ENCODE measurements around the gene PLA2G4D. TPM values are rescaled to one million over a fixed set of nuclear protein-coding genes. Genes with fewer than 3 reads are reported as not detected.
"Not testable (repeated sequence)": the region's sequence is repeated elsewhere in the genome, so short reads cannot be mapped to it uniquely, and the experiment has no call there.

The PLA2G4D gene
- total RNA-seq, 1 experiment from 2014 or later, result 0.17 TPM

DNA sequence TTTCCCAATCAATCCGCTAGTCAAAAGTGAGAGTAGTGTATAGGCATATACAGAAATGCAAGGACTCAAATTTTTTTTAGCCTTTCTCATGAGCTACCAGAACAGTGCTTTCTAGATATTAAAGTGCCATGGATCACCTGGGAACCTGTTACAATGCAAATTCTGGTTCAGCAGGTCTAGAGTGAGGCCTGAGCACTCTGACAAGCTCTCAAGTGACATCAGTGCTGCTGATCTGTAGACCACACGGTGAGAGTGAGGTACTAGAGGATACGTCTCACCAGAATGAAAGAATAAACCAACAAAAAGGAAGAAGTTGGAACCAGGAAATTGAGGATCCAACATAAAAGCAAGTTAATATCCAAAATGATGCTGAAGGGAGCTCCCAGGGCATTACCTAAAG, 16.0 kb upstream of the PLA2G4D start:
- no peak for DNase-seq
- Histone ChIP-seq H3K36me3 (replicated peaks; ENCODE audit: control insufficient read depth, insufficient read depth, low read length) (no peaks in the 10 kb centered on the region), H3K4me3 (ENCODE audit: insufficient read depth, low read depth, low read length) (no peak overlapping the region), H3K27me3 (ENCODE audit: control insufficient read depth, insufficient read depth, low read length) (no peaks in the 10 kb centered on the region)

DNA sequence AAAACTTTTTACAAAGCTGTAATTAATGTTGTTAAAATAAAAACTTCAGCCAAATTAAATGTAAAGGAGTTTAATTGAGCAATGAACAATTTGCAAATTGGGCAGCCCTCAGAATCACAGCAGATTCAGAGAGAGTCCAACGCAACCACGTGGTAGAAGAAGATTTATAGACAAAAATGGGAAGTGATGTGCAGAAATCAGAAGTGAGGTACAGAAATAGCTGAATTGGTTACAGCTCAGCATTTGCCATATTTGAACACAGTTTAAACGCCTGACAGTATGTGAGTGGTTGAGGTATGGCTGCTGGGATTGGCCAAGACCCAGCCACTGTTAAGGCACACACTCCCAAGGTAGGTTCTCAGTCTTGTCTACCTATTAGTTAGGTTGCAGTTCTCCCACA, 14.4 kb upstream of the PLA2G4D start:
- DNase-seq, result no peak
- no peaks in the 10 kb centered on the region for H3K27me3 ChIP-seq (ENCODE audit: control insufficient read depth, insufficient read depth, low read length)
- H3K4me3 ChIP-seq (ENCODE audit: insufficient read depth, low read depth, low read length), result no peak overlapping the region
- H3K36me3 ChIP-seq (replicated peaks; ENCODE audit: control insufficient read depth, insufficient read depth, low read length), result no peaks in the 10 kb centered on the region

DNA sequence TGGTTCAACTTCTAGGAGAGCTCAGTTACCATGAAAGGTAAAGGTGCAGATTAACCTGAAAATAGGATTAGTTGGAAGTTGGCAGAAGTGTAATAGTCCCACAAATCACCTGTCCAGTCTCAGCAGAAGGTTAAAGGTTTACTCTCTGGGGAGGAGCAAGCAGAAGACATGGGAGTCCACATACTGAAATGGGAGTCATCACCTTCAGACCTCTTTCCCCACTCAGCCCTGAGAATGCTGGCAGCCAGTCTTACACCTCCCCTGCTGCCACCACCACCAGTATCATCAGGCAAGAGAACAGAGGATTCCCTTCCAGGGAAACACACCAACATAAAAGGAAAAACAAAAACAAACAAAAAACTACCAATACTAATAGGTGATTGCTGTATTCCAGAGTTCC, 13.8 kb upstream of the PLA2G4D start:
- no peaks in the 10 kb centered on the region for H3K36me3 ChIP-seq (replicated peaks; ENCODE audit: control insufficient read depth, insufficient read depth, low read length)
- no peak for DNase-seq
- no peaks in the 10 kb centered on the region for H3K27me3 ChIP-seq (ENCODE audit: control insufficient read depth, insufficient read depth, low read length)
- H3K4me3 ChIP-seq (ENCODE audit: insufficient read depth, low read depth, low read length), result no peak overlapping the region

DNA sequence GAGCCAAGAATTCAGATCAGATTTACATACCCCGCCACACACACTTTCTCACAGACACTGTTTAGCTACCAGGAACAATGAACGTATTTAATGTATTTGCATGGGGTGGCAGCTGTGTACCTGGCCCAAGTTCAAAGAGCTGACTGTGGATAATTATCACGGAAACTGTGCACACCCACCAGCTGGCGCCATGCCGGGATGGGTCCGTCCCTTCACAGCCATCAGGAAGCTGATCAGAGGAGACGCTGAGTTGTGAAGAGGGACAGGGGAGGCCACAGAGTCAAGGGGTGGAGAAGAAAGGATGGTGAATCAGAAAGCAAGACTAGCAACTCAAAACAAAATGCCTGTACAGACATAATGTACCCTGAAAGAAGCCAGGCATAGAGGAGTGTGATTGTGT, 13.1 kb upstream of the PLA2G4D start:
- no peaks in the 10 kb centered on the region for H3K36me3 ChIP-seq (replicated peaks; ENCODE audit: control insufficient read depth, insufficient read depth, low read length)
- no peaks in the 10 kb centered on the region for H3K27me3 ChIP-seq (ENCODE audit: control insufficient read depth, insufficient read depth, low read length)
- H3K4me3 ChIP-seq (ENCODE audit: insufficient read depth, low read depth, low read length), result no peak overlapping the region
- no peak for DNase-seq

DNA sequence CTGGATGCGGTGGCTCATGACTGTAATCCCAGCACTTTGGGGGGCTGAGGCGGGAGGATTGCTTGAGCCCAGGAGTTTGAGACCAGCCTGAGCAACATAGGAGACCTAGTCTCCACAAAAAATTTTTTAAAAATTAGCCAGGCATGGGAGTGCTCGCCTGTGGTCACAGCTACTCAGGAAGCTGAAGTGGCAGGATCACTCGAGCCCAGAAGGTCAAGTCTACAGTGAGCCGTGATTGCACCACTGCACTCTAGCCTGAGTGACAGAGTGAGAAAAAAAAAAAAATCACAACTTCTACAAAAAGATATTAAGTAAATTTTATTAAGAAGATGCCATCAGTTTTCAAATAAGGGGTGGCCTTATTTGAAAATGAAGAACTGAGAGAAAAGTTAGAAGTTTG, 11.9 kb upstream of the PLA2G4D start:
- no peak overlapping the region for H3K4me3 ChIP-seq (ENCODE audit: insufficient read depth, low read depth, low read length)
- no peak for DNase-seq
- H3K36me3 ChIP-seq (replicated peaks; ENCODE audit: control insufficient read depth, insufficient read depth, low read length), result no peaks in the 10 kb centered on the region
- no peaks in the 10 kb centered on the region for H3K27me3 ChIP-seq (ENCODE audit: control insufficient read depth, insufficient read depth, low read length)

DNA sequence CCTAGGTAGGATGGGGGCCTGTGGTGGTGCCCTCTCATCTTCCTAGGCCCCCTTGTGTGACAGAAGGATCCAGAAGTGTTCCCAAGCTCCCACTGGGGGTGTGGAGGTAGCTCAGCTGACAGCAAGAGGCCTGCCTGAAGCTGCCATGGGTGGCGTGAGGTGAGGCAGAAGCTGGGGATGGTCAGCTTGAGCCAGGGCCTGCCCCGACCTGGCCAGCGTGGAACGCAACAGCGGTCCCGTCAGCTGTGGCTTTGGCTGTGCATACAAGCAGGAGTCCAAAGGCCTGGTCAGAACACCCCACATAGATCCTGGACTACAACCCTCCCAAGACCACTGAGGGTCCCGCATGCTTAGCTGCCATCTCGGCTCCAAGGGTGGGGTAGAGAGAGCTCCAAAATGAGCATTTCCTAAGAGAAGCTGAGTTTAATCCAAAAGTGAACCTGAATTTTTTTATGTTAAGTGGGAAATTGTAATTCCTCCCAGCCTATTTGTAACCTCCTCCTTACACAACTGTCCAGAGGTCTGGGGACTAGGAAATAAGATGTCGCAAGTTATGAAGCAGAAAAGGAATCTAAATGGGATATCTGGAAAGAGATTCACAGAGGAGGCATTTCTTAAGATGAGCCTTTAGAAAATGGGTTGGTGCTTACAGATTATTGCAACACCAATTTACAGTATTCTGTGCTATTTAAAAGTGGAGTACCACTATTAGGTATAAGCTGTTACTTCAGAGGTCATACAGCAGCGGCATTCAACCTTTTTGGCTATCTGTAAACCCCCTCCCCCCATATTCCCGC, 9.9 kb upstream of the PLA2G4D start:
- DNase-seq, result no peak
- Histone ChIP-seq H3K27me3 (ENCODE audit: control insufficient read depth, insufficient read depth, low read length) (no peaks in the 10 kb centered on the region), H3K36me3 (replicated peaks; ENCODE audit: control insufficient read depth, insufficient read depth, low read length) (no peaks in the 10 kb centered on the region), H3K4me3 (ENCODE audit: insufficient read depth, low read depth, low read length) (no peak overlapping the region)

DNA sequence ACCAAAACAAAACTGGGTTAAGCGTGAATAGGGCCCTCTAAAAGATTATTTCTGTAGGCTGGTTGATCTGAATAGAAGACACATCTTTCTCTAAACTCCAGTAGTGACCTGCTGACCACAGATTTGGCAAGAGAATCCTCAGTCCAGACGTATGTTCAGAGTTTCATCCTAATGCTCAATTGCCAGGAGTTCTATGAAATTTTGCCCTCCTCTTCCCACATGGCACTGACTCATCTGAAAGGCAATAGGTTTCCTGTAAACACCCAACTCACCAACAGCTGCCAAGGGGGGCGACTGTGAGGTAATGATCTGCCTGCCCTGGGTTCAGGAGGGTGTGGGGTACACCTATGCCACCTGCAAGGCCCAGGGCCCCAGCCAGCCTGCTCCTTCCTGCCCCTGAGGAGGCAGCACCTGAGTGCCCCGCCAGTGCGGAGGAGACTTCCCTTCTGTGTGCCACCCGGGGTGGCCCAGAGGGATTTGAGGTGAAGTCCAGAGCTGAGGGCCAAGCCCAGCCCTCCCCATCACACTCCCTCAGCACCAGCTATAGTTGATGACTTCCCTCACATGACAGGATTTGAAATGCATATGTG, 8.4 kb upstream of the PLA2G4D start:
- peak; percentile 36 for DNase-seq
- no peaks in the 10 kb centered on the region for H3K36me3 ChIP-seq (replicated peaks; ENCODE audit: control insufficient read depth, insufficient read depth, low read length)
- no peak overlapping the region for H3K4me3 ChIP-seq (ENCODE audit: insufficient read depth, low read depth, low read length)
- H3K27me3 ChIP-seq (ENCODE audit: control insufficient read depth, insufficient read depth, low read length), result no peaks in the 10 kb centered on the region

DNA sequence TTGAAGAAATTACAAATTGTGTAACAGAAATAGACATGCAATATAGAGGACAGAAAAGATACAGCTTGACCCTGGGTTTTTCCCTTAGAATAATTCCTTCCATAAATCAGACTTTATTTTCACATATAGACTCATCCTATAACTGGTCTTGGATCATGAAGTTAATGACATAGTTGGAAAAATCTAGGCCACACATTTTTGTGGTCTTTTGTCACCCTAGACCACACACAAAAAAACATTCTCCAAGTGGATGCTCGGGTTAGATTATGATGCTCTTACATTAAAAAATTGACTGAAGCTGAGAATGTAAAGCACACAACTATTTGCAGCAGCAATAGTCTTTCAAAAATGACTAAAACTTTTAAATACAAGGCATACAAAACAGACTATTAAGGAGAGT, 7.5 kb upstream of the PLA2G4D start:
- H3K4me3 ChIP-seq (ENCODE audit: insufficient read depth, low read depth, low read length), result no peak overlapping the region
- no peak for DNase-seq
- no peaks in the 10 kb centered on the region for H3K27me3 ChIP-seq (ENCODE audit: control insufficient read depth, insufficient read depth, low read length)

DNA sequence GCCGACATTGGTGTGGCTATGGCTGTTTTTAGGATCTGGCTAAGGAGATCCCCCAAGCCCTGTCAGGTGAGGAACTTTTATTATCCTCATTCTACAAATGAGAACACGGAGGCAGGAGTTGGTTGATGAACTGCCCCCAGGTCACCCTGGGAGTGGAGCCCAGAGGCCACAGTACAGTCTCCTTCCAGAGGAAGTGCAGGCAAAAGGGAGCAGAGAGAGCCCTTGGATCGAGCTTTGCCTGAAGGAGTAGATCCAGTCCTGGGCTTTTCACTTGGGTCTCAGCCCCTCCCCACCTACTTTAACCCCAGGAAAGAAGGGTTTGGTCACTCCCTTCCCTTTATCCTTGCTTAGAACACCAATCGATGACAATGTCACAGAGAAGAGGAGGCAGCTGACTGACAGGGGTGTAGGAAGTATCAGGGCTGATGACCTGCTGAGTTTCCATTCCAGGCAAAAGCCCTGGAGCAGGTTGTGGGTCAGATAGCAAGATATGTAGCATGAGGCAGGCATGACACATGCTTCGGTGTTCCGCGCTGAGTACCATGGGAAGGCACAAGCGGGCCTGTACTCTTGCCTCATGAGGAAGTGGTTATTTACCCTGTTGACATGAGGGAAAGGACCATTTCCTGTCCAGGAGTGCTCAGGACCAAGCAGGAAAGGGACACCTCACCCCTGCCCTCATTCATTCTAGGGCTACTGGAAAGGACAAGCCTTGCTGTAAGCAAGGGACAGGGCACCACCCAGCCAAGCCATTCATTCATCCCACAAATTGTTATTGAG, 5.8 kb upstream of the PLA2G4D start:
- Histone ChIP-seq H3K36me3 (replicated peaks; ENCODE audit: control insufficient read depth, insufficient read depth, low read length) (no peaks in the 10 kb centered on the region), H3K4me3 (ENCODE audit: insufficient read depth, low read depth, low read length) (no peak overlapping the region), H3K27me3 (ENCODE audit: control insufficient read depth, insufficient read depth, low read length) (no peaks in the 10 kb centered on the region)
- no peak for DNase-seq

More for the DNA sequence above, 7.5 kb upstream of the PLA2G4D start:
- no peaks in the 10 kb centered on the region for H3K36me3 ChIP-seq (replicated peaks; ENCODE audit: control insufficient read depth, insufficient read depth, low read length)

DNA sequence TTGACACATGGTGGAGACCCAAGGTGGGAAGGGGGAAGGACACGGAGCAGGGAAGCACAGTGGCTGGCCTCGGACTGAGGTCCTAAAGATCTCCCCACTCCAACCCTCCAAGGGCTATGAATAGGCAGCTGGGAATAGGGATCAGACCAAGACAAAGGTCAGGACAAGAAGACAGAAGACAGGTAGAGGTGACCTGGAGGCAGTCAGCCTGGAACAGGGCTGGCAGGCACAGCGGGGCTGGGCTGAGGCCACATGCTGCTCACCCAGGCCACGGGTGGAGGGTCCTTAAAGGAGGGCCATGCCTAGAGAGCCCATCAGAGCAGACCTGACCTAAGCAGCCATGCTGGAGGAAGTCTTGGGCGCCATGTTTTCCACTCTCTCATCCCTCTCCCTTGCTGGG, 2.7 kb upstream of the PLA2G4D start:
- DNase-seq, result peak; percentile 19
- Histone ChIP-seq H3K27me3 (ENCODE audit: control insufficient read depth, insufficient read depth, low read length) (no peaks in the 10 kb centered on the region; the same call in 1 of the 2 replicates), H3K4me3 (ENCODE audit: insufficient read depth, low read depth, low read length) (no peak overlapping the region)

DNA sequence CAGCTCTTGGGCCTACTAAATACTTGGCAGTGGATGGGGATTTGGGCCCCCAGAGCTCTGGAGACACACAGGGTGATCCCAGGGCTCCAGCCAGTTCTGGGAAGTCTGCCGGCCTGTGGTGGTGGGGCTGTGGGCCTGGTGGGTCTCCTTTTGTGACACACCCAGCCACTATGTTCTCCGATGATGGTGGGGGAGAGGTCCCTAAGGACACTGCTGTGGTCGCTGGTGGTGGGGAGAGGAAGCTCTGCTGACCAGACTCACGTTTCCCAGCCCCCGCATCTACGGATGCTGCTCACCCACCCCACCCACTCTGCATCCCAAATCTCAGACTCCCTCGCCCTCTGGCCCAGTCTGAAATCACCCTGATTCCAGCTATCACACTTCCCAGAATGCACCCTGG, 396 bp downstream of the PLA2G4D start:
- no peaks in the 10 kb centered on the region for H3K36me3 ChIP-seq (replicated peaks; ENCODE audit: control insufficient read depth, insufficient read depth, low read length)
- H3K27me3 ChIP-seq (ENCODE audit: control insufficient read depth, insufficient read depth, low read length), result no peaks in the 10 kb centered on the region; the same call in 1 of the 2 replicates

More for the DNA sequence above, 2.7 kb upstream of the PLA2G4D start:
- H3K36me3 ChIP-seq (replicated peaks; ENCODE audit: control insufficient read depth, insufficient read depth, low read length), result no peaks in the 10 kb centered on the region

DNA sequence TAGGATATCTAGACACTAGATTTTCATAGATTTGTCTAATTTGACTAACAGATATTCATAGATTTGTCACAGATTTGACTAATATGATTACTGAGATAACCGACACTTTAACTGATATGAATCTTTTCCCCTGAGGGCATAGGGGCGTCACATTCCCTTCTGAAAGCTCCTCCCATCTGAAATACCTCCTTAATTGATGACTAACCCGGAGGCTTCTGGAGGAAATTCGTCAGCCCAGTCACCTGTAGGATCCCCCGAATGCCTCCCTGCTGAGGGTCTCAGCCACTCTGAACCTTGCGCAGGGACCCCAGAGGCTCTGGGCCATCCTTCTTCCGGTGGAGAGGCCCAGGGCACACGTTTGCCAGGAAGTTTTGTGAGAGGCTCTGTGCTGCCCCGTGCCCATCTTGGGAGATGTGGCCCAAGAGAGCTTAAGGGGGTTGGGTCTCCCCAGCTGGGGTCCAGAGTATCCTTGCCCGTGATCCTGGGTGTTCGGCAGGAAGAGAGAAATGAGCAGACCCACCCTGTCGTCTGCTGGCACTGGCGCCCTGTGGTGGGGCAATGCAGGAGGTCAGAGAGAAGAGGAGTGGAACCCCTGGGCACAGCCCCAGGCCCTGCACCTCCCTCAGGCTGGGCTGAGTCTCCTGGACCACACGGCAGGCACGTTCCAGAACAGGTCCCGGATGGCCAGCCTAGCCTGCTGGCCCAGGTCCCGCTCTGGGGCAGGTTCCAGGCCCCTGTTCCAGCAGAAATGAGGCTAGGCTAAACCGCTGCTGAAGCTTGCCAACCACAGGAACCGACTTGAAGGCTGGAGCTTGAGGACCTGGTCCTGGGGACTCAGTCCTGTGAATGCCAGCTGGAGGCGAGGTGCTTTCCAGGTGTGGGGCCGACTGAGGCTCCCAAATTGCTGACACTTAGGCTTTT, 1.7 kb downstream of the PLA2G4D start:
- Histone ChIP-seq H3K4me3 (ENCODE audit: insufficient read depth, low read depth, low read length) (no peak overlapping the region), H3K36me3 (replicated peaks; ENCODE audit: control insufficient read depth, insufficient read depth, low read length) (no peaks in the 10 kb centered on the region), H3K27me3 (ENCODE audit: control insufficient read depth, insufficient read depth, low read length) (no peaks in the 10 kb centered on the region; the same call in 1 of the 2 replicates)
- peak; percentile 39 for DNase-seq

More for the DNA sequence above, 396 bp downstream of the PLA2G4D start:
- H3K4me3 ChIP-seq (ENCODE audit: insufficient read depth, low read depth, low read length), result no peak overlapping the region
- peak; percentile 25 for DNase-seq

DNA sequence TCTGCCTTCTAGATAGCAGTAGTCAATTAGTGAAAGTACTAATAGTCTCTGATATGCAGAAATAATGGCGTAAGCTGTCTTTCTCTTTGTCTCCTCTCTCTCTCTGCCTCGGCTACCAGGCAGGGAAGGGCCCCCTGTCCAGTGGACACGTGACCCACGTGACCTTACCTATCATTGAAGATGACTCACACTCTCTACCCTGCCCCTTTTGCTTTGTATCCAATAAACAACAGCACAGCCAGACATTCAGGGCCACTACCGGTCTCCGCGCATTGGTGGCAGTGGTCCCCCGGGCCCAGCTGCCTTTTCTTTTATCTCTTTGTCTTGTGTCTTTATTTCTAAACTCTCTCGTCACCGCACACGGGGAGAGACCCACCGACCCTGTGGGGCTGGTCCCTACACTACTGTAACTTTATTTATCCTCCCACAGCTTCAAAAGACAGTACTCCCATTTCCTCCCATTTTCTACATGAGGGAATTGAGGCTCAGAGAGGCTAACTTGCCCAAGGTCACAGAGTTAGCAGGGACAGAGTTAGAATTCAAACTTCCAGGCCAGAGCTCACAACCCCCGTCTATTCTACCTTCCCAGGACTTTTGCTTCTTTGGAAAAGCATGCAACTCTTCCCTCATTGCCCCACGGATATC, 2.5 kb downstream of the PLA2G4D start:
- not testable (repeated sequence) for DNase-seq; H3K36me3 ChIP-seq (replicated peaks; ENCODE audit: control insufficient read depth, insufficient read depth, low read length); H3K4me3 ChIP-seq (ENCODE audit: insufficient read depth, low read depth, low read length)

DNA sequence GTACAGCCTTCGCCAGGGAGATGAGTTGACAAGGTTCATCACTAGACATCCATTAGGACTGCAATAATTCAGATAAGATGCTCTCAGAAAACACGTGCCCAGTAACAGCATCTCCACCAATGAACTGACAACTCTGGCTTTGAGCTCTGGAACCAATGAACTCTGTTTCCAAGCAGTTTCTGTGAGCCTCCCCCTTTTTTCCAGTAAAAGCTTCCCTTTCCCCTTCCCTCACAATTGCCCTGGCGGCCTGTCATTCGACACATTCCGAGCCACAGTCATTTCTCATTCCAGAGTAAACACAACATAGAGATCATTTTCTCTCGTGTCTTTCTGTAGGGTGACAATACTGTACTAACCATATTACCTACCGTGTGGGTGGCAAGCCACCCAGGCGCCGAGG, 3.6 kb downstream of the PLA2G4D start:
- no peak for DNase-seq
- Histone ChIP-seq H3K27me3 (ENCODE audit: control insufficient read depth, insufficient read depth, low read length) (no peaks in the 10 kb centered on the region; the same call in 1 of the 2 replicates), H3K4me3 (ENCODE audit: insufficient read depth, low read depth, low read length) (no peak overlapping the region), H3K36me3 (replicated peaks; ENCODE audit: control insufficient read depth, insufficient read depth, low read length) (no peaks in the 10 kb centered on the region)

More for the DNA sequence above, 2.5 kb downstream of the PLA2G4D start:
- H3K27me3 ChIP-seq (ENCODE audit: control insufficient read depth, insufficient read depth, low read length), result not testable (repeated sequence)
